Central memory CD4-positive, alpha-beta T cell (primary cell): ENCODE data around the gene HNF4A.

ENCODE experiments used
- DNase-seq: peaks from one replicate; pipeline ENCODE4 v3.0.0; 2022

The HNF4A gene

DNA sequence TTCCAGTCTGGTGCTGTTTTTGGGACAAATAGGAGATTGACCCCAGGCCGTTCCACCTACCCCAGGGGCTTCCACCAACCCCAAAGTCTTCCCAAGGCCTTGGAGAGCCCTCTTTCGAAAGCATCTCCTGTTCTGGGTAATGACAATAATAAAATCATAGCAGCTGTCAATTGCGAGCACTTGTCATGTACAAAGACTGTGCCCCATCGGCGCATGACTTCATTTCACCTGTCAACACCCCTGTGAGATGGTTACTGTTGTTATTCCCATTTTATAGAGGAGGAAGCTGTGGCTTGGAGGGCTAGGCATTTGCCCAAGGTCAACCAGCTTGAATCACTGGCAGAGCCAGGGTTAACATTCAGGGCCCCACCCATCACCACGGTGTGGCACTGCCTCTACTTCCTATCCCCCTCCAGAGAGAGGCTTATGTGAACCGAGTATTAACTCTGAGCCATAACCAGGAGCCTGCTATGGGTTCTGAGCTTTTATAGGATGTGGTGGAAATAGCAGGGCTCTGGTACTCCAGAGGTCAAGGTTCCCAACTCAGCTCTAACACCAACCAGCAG is 51.2 kb downstream of the HNF4A start:
- DNase-seq = no peak

DNA sequence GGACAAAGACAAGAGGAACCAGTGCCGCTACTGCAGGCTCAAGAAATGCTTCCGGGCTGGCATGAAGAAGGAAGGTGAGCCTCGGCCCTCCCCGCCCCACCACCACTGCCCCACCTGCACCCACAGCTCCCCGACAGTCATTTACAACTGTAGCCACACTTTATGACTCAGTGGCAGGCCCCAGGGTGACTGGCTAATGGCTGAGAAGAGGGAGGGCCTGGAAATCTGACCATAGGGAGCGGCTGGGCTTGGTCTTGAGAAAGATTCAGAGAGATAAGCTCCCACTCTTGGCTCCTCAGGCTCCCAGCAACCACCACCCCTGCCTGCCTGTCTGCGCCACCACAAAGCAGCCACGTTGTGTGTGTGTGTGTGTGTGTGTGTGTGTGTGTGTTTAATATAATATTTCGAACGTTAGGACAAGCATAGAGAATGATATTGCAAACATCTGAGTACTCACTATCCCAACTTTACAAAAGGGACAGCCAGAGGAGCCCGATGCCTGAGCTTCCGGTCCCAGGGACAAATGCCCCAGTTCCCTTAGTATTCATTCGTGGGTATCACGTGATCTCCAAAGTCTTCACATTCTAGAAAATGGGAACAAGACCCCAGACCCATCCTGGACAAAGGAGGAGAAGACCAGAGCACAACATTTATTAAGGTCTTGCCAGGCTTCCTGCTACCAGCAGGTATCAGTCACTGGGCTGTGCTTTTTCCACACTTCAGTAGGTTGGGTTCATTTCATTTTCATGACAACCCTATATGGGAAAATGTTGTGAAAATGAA is 52.1 kb downstream of the HNF4A start:
- DNase-seq = no peak

DNA sequence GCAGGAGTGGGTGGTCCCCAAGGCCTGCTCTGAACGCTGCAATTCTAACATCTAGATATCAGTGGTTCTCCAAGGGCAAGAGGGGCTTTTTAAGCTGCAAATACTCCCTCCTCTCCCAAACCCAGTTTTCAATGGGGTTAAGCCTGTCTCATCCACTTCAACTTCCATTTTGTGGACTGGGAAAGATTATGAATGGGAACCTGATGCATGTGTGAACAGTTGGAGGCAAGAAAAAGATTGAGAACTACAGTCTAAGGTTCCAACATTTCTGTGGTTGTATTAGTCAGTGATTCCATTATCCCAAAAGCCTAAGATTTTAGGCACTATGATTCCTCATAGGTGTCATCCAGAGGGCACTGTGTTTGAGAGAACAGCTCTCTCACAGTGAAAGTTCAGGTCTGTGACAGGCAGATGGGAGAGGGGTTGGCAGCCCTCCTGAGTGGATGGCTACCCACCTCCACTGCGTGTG is 53.7 kb downstream of the HNF4A start:
- no peak for DNase-seq

DNA sequence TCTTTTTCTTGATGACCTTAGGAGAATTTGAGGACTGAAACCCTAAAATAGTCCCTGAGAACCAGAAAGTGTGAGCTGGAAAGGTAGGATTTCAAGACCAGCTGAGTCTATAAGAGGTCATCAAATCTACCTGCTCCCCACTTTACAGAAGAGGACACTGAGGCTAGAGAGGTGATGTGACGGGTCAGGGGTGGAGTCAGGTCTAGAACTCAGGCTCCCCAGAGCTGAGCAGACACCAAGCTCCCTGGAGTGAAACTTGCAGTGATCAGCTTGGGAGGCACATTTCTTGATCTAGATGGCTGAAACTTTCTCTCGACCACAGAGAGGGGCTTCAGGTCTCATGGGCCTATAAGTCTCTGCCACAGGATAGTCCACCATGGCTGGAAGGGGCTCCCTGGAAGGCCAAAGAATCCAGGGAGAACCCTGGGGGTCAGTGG is 55.1 kb downstream of the HNF4A start:
- DNase-seq = no peak

DNA sequence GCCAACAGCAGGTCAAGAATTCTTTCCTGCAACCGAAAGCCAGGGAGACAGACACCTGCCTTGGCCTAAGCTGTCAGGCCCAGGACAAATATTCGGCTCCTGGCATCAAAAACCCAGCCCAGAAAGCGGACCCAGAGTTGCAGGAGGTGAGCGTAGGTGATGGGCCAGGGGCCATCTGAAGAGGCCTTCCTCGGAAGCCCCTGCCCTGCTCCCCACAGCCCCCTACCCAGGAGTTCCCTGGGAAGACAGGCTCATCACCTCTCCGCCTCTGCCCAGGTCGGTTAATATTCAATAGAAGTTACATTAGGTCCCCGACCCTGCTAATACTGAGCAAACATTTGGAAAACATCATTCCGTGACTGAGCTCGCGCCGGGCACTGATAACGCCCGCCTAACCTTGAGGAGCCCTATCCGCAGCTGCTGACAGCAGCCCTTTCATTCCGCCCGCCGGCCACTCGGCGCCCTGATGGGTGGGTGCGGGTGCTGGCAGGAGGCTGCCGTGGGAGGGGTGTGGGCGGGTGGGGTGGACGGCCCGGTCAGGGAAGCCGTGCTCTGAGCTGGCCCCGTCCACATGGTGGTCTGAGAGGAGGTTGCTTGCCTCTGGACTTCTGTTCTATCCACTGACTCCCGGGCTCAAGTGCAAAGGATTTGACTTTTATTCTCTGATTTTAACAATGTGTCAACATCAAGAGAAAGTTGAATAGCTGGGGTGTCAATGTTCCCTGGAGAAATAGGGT is 55.7 kb downstream of the HNF4A start:
- no peak for DNase-seq

DNA sequence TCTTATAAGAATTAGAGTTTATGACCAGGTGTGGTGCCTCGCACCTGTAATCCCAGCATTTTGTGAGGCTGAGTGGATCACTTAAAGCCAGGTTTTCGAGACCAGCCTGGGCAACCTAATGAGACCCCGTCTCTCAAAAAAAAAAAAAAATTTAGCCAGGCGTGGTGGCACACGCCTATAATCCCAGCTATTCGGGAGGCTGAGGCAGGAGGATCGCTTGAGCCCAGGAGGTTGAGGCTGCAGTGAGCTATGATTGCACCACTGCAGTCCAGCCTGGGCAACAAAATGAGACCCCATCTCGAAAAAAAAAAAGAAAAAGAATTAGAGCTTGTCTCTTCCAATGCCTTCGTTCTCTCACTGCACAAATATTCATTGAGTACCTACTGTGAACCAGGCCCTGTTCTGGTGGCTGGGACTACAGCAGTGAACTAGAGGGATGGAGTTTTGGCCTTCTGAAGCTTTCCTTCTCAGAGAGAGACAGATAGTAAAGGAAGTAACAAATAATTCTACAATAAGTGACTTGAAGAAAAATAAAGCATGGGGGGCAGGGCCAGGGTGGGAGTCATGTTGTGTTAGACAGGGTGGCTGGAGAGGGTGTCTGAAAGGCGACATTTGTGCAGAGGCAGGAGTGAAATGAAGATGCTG is 56.4 kb downstream of the HNF4A start:
- DNase-seq = no peak

DNA sequence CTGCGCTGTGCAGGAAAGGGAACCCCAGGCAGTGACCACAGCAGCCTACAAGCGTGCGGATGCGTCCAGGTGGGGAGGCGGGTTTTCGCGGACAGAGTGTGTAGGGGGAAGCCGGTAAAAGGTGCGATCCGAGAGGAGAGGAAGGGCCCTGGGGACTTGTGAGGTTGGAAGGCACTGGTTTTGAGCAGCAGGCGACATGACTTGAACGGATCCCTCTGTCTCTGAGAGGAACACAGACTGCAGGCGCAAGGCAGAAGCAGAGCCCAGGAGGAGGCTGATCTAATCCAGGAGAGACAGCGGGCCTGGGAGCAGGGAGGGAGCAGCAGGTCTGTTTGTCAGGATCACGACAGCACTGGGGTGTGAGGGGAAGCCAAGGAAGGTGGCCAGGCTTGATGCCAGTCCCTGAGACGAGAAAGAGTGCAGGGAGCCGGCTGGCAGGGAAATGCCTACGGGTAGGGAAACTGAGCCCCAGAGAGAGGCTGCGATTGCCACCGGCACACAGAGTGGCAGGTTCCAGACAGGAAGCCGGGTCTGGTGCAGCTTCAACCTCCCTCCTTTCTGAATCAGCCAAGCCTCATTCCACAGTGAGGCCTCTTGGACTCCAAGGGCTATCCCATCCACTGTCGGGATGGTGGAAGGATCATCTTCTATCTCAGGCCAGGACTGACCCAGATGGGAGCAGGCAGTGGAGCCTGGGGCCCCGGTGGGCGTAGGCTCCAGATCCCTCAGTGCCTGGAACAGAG is 57.1 kb downstream of the HNF4A start:
- DNase-seq = no peak

DNA sequence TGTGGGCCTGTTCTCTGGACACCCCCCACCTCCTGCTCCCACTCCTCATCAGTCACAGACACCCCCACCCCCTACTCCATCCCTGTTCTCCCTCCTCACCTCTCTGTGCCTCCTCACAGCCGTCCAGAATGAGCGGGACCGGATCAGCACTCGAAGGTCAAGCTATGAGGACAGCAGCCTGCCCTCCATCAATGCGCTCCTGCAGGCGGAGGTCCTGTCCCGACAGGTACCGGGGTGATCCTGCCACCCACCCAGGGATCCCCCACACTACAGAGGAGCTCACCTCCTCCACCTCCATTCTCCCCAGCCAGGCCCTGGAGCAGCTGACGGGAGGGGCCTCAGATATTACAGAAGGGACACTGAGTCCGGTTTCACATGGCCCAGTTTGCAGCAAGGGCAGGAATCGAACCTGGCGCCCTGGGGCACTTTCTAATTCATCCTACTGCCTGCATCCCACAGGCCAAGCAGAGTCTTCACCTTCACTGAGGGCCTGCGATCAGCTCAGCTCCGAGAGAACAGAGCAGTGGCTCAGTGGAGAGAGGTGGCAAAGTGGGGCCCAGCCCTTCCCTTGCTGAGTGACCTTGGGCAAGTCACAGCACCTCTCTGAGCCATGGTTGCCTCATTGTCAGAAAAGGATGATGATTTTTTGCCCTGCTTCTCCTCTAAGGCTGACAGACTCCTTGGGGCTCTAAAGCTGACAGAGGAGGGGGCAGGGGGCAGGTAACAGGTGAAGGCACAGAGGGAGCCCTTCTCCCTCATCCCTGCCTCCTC is 58.3 kb downstream of the HNF4A start:
- no peak for DNase-seq

DNA sequence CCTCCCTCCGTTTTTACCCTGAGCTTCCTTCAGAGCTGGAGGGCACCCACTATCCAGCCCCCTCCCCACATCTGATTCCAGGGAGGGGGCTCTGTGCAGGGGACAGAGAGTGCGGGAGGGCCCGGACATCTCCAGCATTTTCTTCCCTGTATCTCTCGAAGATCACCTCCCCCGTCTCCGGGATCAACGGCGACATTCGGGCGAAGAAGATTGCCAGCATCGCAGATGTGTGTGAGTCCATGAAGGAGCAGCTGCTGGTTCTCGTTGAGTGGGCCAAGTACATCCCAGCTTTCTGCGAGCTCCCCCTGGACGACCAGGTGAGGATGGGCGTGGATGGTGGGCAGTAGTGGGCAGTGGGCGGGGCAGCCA is 58.8 kb downstream of the HNF4A start:
- no peak for DNase-seq

DNA sequence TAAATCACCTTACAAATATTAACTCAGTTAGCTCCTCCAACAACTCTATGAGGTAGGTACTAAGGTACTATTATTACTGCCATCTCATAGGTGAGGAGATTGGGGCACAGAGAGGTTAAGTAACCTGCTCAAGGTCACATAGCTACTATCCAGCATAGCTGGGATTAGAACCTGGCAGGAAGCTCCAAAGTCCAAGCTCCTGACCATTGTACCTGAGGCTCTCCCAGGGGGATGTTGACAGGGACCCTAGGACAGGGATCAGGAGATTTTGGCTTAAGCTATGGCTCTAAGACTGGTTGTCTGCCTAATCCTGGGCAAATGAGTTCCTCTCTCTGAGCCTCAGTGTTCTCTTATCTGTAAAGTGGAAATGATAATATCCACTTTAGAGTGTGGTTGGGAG is 59.3 kb downstream of the HNF4A start:
- DNase-seq = no peak

DNA sequence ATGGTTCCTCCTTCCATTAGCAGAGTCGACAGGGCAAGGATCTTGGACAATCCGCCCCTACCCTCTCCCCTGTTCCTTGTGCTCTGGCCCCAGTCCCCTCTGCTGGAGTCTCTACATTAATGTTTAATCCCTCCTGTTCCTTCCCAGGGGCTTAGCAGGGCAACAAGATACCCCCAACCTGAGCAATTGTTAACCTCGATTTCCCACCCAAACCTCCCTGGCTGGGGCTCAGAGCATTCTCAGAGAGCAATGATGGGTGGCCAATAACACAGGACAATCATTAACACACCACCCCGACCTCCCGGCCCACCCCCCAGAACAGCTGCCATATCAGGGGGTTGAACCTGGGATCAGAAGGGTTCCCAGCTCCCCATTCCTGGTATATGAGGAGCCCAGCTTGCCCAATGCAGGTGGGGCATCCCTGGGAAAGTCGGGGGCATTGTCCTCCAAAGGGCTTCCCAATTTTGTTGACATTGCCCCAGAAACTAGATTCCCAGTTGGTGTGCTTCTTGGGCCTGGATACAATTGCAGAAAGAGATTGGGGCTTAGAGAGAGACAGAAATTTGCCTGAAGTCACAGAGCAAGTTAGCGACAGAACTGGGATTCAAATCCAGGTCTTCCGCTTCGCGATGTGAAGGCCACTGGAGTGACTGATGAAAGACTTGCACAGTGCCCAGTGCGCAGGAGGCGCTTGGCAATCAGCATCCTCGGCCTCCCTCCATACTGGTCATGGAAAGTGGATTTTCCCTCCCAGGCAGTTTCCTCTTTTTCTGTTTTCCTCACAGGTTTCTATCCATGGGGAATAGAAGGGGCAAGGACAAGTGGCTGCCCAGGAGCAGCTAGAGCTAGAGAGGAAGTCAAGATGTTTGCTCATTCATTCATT is 60.6 kb downstream of the HNF4A start:
- no peak for DNase-seq

DNA sequence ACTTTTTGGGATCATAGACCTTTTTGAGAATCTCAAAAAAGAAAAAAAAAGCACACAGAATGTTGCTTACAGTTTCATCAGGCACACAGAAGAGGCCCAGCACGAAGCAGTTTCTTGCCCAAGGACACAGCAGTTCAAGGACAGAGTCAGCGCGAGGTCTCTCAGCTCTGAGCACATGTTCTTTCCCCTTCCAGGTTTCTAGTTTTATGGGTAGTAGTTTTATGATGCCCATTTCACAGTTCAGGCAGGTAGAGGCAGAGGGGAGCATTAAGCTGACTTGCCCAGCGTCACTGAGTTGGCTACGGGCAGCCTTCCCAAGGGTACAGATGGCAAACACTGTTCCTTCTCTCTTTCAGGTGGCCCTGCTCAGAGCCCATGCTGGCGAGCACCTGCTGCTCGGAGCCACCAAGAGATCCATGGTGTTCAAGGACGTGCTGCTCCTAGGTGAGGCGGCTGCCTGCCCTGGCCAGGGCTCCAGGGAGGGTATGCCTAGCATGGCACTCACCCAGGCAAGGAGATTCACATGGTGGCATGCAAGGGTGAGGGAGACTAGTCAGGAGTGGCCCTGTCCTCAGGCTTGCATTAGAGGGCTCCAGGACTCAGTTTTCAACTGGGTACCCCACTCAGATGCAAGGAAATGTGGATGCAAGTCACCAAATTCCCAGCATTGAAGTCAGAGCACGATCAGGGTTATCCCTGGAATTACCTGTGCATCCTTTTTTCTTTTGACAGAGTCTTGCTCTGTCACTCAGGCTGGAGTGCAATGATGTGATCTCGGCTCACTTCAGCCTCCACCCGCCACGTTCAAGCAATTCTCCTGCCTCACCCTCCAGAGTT is 62.8 kb downstream of the HNF4A start:
- no peak for DNase-seq

DNA sequence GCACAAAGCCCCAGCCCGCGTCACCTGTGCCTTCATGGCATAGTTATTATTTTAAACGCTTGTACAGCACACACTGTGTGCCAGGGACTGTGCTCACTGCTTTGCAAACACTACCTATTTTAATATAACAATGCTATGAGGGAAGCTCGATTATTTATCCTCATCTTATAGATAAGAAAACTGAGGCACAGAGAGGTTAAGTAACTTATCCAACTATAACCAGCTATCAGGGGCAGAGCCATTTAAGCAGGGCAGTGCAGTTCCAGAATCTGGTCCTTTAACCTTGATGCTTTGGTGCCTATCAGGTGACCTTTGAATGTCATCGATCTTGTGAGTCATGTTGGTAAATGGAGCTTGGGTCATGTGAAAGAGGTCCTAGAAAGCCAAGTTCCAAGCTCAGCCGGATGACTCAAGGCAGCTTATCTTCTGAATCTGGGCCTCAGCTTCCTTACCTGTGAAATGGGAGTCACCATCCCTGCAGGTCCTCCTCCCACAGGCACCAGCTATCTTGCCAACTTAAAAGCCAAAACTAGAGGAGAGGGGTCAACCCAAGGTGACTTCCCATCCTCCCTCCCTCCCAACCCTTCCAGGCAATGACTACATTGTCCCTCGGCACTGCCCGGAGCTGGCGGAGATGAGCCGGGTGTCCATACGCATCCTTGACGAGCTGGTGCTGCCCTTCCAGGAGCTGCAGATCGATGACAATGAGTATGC is 63.8 kb downstream of the HNF4A start:
- DNase-seq = no peak

DNA sequence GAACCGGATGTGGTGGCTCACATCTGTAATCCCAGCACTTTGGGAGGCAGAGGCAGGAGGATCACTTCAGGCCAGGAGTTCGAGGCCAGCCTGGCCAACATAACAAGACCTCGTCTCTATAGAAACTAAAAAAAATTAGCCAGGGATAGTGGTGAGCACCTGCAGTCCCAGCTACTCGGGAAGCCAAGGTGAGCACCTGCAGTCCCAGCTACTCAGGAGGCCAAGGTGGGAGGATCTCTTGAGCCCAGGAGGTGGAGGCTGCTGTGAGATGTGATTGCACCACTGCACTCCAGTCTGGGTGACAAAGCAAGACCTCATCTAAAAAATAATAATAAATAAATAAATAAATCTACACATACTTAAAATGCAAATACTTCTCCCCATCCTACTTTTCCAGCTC is 65.0 kb downstream of the HNF4A start:
- DNase-seq = no peak

DNA sequence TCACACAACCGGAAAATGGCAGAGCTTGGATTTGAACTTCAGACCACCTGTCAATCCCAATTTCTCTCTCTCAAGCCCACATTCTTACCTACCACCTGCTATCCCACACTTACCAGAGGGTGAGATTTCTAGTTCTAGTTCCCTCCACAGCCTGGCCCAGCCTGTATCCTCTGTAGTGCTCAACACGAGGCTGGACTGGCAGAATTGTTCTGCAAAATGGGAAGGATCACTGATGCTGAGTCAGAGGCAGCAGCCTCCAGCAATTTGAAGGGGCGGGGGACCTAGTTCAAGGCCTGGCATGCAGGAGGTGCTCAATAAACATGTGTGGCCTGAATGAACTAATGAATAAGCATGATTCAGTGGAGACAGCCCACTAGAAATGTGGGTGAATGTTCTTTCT is 66.6 kb downstream of the HNF4A start:
- DNase-seq = no peak

DNA sequence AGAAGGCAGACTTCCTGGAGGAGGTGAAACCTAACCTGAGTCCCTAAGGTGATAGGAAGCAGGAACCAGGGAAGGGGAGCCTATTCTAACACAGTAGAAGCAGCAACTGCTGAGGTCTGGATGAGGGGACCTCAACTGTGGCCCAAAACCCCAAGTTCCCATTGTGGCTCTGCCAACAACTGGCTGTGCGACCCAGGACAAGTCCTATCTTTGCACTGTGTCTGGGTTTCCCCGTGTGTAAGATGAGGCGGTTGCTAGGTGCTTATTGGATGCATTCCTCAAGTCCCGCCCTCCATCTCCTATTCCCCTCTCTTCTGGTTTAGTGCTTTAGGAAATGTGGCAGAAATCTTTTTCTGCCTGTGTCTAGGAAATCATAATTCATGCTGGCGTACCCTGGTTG is 68.0 kb downstream of the HNF4A start:
- DNase-seq = no peak

DNA sequence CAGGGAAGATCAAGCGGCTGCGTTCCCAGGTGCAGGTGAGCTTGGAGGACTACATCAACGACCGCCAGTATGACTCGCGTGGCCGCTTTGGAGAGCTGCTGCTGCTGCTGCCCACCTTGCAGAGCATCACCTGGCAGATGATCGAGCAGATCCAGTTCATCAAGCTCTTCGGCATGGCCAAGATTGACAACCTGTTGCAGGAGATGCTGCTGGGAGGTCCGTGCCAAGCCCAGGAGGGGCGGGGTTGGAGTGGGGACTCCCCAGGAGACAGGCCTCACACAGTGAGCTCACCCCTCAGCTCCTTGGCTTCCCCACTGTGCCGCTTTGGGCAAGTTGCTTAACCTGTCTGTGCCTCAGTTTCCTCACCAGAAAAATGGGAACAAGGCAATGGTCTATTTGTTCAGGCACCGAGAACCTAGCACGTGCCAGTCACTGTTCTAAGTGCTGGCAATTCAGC is 68.6 kb downstream of the HNF4A start:
- DNase-seq = no peak

DNA sequence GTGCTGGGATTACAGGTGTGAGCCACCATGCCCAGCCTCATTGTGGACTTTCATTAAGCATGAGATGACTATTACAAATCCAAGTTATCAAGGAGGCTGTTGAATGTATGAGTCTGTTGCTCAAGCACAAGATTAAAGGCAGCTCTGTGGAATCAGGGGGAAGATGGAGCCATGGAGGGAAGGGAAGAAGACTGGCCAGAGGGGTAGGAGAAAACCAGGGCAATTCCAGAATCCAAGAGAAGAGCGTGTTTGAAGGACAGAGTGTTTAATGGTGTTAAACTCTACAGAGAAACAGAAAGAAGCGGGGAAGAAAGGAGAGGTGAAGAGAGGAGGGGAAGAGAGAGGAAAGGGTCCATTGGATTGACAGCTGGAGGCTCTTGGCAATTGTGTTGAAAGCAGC is 70.4 kb downstream of the HNF4A start:
- DNase-seq = no peak
